ENCODE measurements around the gene RNF181.

GRCh38 chr2:85607268-85608215 lies 12.0 kb downstream of the RNF181 start:
- TF ChIP-seq CTCF (IDR thresholded peaks at IDR 0.05) (no peak), POLR2AphosphoS5 (IDR thresholded peaks at IDR 0.05) (no peak)
